ENCODE measurements around the gene ATAD3C.

Gene ATAD3C

DNA sequence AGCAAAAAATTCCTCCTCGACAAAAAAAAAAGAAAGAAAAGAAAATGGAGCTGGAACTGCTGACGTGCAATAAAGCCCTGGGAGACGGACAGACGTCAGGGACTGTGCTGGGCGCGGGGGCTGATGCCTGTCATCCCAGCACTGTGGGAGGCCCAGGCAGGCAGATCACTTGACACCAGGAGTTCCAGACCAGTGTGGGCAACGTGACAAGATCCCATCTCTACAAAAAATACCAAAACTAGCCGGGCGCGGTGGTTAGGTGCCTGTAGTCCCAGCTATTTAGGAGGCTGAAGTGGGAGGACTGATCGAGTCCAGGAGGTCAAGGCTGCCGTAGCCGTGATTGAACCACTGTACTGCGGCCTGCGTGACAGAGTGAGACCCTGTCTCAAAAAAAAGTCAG, 24.8 kb upstream of the ATAD3C start:
- TF ChIP-seq, protein P1, sequence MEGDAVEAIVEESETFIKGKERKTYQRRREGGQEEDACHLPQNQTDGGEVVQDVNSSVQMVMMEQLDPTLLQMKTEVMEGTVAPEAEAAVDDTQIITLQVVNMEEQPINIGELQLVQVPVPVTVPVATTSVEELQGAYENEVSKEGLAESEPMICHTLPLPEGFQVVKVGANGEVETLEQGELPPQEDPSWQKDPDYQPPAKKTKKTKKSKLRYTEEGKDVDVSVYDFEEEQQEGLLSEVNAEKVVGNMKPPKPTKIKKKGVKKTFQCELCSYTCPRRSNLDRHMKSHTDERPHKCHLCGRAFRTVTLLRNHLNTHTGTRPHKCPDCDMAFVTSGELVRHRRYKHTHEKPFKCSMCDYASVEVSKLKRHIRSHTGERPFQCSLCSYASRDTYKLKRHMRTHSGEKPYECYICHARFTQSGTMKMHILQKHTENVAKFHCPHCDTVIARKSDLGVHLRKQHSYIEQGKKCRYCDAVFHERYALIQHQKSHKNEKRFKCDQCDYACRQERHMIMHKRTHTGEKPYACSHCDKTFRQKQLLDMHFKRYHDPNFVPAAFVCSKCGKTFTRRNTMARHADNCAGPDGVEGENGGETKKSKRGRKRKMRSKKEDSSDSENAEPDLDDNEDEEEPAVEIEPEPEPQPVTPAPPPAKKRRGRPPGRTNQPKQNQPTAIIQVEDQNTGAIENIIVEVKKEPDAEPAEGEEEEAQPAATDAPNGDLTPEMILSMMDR (IDR thresholded peaks at IDR 0.05) = no peak

DNA sequence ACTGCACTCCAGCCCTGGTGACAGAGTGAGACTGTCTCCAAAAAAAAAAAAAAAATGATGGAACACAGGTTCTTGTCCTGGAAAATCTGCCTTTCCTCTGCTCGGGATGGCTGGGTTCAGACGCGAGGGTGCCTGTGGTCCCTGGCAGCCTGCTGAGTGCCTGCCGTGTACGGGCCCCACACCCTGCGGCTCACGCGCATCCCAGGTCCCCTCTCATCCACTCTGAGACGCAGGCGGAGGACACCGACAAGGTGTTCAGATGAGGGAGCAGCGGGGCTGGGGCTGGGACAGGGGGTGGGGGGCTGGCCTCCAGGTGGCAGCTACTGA, 24.1 kb upstream of the ATAD3C start:
- TF ChIP-seq, protein P1 (IDR thresholded peaks at IDR 0.05) = no peak

DNA sequence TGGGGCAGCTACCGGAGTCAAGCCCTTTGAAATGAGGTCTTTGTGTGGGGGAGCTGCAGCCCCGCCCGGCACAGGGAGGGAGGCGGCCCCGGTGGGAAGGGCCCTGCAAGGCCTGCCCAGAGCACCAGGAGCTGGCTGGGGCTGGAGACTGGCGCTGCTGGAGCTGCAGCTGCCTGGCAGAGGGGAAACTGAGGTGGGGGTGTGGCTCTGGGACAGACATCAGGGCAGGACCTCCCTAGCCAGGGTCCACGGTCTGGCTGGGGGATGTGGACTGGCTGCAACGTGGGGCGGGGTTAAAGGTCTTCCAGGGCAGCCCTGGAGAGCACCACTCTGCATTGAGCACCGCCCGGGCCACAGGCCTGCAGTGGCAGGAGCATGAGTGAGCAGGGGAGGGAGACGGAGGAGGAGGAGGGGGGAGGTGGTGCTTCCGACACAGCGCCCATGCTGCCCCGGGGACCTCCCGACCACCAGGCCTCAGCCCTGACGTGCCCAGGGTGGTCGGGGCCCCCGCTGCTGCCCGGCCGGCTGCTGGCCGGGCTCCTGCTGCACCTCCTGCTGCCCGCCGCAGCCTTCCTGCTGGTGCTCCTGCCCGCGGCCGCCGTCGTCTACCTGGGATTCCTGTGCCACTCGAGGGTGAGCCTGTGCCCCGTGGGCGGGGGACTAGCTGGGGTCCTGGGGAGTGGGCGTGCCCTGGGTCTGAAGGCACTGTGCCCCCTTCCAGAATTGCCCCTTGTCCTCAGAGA, 23.6 kb upstream of the ATAD3C start:
- TF ChIP-seq, protein P1 (IDR thresholded peaks at IDR 0.05) = no peak

DNA sequence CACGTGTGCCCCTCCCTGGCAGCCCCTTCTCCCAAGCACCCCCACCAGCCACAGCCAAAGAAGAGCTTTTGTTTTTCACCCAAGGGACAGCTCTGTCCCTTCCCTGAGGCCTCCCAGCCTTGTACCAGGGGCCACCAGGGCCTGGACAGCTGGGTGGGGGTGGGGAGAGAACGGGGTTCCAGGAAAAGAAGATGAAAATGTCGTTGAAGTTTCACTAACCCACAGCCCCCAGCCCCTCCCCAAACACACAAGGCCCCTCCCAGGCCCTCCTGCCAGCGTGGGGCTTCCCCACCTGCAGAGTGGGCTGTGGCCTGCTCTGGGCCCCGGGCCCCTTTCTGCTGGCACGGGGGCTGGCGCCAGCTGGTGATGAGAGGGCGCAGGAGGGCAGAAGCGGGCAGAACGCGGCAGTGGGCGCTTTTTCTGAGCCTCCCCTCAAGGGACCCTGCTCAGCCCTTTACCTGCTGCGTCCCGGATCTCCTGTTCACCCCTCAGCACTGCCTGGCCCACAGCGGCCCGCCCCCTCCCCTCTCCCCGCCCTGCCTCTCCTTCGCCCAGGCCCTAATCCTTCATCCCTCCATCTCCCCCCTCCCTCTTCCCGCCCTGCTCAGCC, 22.9 kb upstream of the ATAD3C start:
- TF ChIP-seq, protein P1 (IDR thresholded peaks at IDR 0.05) = no peak

DNA sequence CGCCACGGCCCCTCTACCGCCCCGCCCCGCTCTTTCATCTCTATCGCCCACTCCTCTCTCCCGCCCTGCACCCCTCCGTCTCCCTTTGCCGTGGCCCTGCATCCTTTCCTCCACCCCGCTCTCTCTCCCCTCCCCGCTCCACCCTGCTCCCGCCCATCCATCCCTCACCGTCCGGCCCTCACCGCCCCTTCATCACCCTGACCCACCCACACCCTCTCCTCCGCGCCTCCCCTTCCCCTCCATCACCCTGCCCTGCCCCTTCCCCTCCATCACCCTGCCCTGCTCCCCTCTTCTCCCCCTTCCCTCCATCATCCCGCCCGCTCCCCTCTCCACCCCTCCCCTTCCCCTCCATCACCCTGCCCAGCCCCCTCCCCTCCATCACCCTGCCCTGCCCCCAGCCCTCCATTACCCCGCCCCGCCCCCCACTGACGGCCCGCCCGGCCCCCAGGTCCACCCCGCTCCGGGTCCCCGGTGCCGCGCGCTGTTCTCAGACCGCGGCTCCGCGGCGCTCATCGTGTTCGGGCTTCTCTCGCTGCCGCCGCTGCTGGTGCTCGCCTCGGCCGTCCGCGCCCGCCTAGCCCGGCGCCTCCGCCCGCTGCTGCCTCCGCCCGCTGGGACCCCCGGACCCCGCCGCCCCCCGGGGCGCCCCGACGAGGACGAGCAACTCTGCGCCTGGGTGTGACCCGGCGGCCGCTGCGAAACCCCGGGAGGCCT, 22.2 kb upstream of the ATAD3C start:
- TF ChIP-seq, protein P1 (IDR thresholded peaks at IDR 0.05) = no peak

DNA sequence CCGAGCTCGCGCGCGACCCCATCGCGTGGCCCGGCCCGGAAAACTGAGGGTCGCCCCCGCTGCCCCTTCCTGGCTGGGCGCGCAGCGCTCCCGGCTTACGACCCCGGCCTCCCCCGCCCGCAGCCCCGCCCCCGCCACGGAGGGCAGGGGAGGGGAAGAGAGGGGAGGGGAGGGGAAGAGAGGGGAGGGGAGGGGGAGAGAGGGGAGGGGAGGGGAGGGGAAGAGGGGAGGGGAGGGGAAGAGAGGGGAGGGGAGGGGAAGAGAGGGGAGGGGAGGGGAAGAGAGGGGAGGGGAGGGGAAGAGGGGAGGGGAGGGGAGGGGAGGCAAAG, 21.7 kb upstream of the ATAD3C start:
- TF ChIP-seq, protein P1 (IDR thresholded peaks at IDR 0.05) = no peak

DNA sequence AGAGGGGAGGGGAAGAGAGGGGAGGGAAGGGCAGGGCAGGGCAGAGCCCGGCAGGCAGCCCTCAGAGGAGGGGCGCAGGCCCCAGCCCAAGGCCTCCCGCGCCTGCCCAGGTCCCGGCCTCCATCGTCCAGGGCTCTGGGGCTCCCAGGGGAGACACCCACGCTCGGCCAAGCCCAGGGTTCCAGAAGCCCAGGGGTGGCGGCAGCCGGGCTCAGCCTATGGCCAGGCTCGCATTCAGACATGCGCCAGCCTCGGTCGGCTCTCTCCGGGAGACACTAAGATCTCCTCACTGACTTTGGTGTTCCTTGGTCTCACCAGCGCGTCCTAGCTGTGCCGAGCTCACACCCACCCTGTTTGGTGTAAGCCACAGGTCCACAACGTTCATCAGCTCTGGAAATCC, 21.3 kb upstream of the ATAD3C start:
- TF ChIP-seq, protein P1 (IDR thresholded peaks at IDR 0.05) = no peak
